ENCODE measurements around the gene POC1A.

DNA sequence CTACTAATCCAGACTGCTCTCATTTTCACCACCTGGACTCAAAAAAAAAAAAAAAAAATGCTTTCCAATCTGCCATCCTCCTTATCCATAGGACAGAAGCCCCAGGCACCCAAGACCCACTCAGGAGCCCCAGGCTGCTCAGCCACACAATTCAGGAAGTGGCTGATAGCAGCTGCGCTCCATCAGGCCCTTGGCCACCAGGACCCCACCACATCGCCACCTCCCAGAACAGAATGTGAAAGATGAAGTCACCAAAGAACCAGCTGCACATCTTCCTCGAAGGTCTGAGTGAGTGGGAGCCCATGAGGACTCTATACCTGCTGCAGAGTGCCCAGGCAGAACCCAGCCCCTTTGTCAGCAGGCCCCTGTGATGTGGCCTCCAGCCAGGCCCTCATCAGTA lies 19.5 kb downstream of the POC1A start:
- TF ChIP-seq, protein P1, sequence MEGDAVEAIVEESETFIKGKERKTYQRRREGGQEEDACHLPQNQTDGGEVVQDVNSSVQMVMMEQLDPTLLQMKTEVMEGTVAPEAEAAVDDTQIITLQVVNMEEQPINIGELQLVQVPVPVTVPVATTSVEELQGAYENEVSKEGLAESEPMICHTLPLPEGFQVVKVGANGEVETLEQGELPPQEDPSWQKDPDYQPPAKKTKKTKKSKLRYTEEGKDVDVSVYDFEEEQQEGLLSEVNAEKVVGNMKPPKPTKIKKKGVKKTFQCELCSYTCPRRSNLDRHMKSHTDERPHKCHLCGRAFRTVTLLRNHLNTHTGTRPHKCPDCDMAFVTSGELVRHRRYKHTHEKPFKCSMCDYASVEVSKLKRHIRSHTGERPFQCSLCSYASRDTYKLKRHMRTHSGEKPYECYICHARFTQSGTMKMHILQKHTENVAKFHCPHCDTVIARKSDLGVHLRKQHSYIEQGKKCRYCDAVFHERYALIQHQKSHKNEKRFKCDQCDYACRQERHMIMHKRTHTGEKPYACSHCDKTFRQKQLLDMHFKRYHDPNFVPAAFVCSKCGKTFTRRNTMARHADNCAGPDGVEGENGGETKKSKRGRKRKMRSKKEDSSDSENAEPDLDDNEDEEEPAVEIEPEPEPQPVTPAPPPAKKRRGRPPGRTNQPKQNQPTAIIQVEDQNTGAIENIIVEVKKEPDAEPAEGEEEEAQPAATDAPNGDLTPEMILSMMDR (IDR thresholded peaks at IDR 0.05), result no peak
- TF ChIP-seq, protein P2, sequence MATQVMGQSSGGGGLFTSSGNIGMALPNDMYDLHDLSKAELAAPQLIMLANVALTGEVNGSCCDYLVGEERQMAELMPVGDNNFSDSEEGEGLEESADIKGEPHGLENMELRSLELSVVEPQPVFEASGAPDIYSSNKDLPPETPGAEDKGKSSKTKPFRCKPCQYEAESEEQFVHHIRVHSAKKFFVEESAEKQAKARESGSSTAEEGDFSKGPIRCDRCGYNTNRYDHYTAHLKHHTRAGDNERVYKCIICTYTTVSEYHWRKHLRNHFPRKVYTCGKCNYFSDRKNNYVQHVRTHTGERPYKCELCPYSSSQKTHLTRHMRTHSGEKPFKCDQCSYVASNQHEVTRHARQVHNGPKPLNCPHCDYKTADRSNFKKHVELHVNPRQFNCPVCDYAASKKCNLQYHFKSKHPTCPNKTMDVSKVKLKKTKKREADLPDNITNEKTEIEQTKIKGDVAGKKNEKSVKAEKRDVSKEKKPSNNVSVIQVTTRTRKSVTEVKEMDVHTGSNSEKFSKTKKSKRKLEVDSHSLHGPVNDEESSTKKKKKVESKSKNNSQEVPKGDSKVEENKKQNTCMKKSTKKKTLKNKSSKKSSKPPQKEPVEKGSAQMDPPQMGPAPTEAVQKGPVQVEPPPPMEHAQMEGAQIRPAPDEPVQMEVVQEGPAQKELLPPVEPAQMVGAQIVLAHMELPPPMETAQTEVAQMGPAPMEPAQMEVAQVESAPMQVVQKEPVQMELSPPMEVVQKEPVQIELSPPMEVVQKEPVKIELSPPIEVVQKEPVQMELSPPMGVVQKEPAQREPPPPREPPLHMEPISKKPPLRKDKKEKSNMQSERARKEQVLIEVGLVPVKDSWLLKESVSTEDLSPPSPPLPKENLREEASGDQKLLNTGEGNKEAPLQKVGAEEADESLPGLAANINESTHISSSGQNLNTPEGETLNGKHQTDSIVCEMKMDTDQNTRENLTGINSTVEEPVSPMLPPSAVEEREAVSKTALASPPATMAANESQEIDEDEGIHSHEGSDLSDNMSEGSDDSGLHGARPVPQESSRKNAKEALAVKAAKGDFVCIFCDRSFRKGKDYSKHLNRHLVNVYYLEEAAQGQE (IDR thresholded peaks at IDR 0.05; ENCODE audit: insufficient read depth in 1 of 2, low read depth in 2 of 2, low read length in 1 of 2), result no peak
- TF ChIP-seq POLR2AphosphoS5 (IDR thresholded peaks at IDR 0.05; ENCODE audit: low read depth, low read length), result no peak
- TF ChIP-seq TCF7L2 (IDR thresholded peaks at IDR 0.05; ENCODE audit: low read depth, low read length), result no peak
- TF ChIP-seq SIN3A (IDR thresholded peaks at IDR 0.05; ENCODE audit: borderline replicate concordance, insufficient read depth, low read depth, low read length), result no peak

Measured in Panc1 (cell line).